GM10266 (cell line): Measurements from ENCODE around the gene SYNC.

Experiments
- DNase-seq: peaks from one replicate; pipeline ENCODE4 v3.0.0; 2012; ENCODE audit errors: extremely low spot score
- CTCF ChIP-seq: IDR thresholded peaks from 2 replicates; pipeline ENCODE4 v1.5.1; 2012; ENCODE audit warnings: mild to moderate bottlenecking, low read depth; ENCODE audit not compliant: control insufficient read depth, insufficient read depth; ENCODE audit errors: missing control alignments

The SYNC gene

DNA sequence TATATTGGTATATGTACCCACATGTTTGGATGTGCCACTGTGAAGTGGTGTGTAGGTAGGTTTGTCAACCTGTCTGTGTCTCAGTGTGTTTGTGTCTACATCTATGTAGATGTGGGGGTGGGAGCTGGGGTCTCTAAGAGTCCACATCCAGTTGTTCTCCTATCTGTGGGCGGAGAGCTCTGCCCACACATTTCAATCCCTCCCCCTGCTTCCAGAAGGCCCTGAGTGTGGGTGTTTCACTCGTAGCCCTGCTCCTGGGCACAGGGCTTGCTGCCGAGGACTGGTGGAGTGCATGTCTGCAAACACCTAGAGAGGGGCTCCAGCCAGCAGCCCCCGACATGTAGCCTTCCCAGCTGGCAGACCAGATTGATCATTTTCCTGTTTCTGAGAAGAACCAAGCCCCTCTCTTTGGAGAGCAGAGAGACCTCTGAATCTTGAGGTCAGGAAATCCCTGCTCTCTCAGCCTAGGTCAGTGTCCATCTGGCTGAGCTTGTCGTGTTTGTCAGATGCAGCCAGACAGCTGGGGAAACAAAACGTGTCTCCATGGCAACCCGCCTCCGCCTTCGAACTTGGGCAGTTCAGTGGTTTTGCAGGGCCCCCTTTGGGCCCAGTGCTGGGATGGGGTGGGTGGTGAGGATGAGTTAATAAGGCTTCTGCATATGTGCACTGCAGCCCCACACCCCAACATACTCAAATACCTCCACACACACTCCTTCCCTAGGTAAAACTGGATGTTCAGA is 31.2 kb upstream of the SYNC start:
- no peak for TF ChIP-seq CTCF
- DNase-seq = no peak

GRCh38 chr1:32729254-32730046 is 26.9 kb upstream of the SYNC start:
- DNase-seq = no peak
- no peak for TF ChIP-seq CTCF

GRCh38 chr1:32728413-32729077 is 26.0 kb upstream of the SYNC start:
- no peak for TF ChIP-seq CTCF
- DNase-seq = no peak

GRCh38 chr1:32727876-32728275 is 25.3 kb upstream of the SYNC start:
- no peak for TF ChIP-seq CTCF

DNA sequence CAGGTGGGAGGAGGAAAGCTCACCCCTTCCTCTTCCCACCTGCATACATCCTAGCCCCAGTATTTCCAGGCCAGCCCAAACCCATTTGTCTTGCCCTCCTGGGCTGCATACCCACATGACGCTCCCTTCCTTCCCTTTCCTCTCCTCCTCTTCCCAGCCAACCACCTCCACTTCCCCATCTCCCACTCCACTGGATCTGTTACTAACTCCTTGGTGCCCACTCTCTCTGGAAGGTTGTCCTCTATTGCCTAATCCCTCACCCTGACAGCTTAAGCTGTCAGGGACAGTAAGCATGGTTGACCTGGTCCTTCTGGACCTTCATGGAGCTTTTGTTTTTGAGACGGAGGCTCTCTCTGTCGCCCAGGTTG is 23.0 kb upstream of the SYNC start:
- no peak for TF ChIP-seq CTCF
- no peak for DNase-seq

More at GRCh38 chr1:32727876-32728275, 25.3 kb upstream of the SYNC start:
- DNase-seq = no peak

- TF ChIP-seq CTCF = no peak
- no peak for DNase-seq
Observed at GRCh38 chr1:32724678-32725614, 22.4 kb upstream of the SYNC start.
